GM23248 (cell line): ENCODE measurements around the gene REXO4.

Source experiments
- EZH2 ChIP-seq: fragments of 200-600 bp; sonication (generic); IDR thresholded peaks from 2 replicates; pipeline ENCODE4 v1.6.1; 2018; ENCODE audit warnings: antibody characterized with exemption, mild to moderate bottlenecking; ENCODE audit not compliant: insufficient read depth, poor library complexity, severe bottlenecking
- EZH2phosphoT487 ChIP-seq: fragments of 200-600 bp; sonication (generic); IDR thresholded peaks from 2 replicates; pipeline ENCODE4 v1.6.1; 2018; ENCODE audit warnings: antibody characterized with exemption, moderate library complexity, mild to moderate bottlenecking, low read depth; ENCODE audit not compliant: insufficient read depth

DNA sequence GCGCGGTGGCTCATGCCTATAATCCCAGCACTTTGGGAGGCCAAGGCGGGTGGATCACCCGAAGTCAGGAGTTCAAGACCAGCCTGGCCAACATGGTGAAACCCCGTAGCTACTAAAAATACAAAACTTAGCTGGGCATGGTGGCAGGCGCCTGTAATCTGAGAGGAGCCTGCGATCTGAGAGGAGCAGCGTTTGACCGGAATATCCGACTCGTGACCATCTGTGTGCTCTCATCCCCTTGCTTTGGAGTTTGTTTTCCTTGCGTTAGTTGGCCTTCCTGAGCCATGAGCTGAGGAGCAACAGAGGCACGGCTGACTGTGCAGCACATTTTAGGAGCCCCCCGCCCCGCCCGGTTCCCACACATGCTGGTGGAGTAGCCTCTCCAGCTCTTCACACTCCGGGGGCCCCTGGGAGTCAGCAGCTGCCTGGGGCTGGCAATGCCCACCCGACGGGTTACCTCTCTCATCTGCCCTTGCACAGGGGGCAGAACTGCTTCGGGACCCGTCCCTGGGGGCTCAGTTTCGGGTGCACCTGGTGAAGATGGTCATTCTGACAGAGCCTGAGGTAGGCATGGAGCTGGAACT is 7.3 kb upstream of the REXO4 start:
- TF ChIP-seq EZH2: no peak
- TF ChIP-seq EZH2phosphoT487: no peak
